WTC11 (cell line): ENCODE data around the gene CTNNA2. TPM values are rescaled to one million over a fixed set of nuclear protein-coding genes. Genes with fewer than 3 reads are reported as not detected.

Source experiments
- ATAC-seq: fragments of 200-7000 bp; cut with Tn5 transposase; 2 replicates; pipeline ENCODE4 v1.10.0; 2021; ENCODE audit warnings: mild to moderate bottlenecking, moderate library complexity
- CTCF ChIA-PET: fragments of 300-600 bp; sonication (Branson Sonifier 250); formaldehyde crosslinking; loops from one replicate; lab custom pipeline; 2021; ENCODE audit warnings: antibody characterized with exemption; lab: Charles Lee
- POLR2A ChIA-PET: fragments of 350-600 bp; sonication (Branson Sonifier 250); formaldehyde crosslinking; loops from one replicate; lab custom pipeline; 2021; ENCODE audit warnings: antibody characterized with exemption; lab: Charles Lee
- DNase-seq: peaks from one replicate; pipeline ENCODE4 v3.0.0; 2021; ENCODE audit warnings: low spot score
- H3K27ac Mint-ChIP-seq: 2 replicates; pipeline ENCODE4 v1.8.0; 2021; ENCODE audit warnings: mixed read lengths
- H3K27me3 Mint-ChIP-seq: 2 replicates; pipeline ENCODE4 v1.8.0; 2021; ENCODE audit warnings: low read depth, mild to moderate bottlenecking, moderate library complexity, mixed read lengths
- H3K36me3 Mint-ChIP-seq: 2 replicates; pipeline ENCODE4 v1.8.0; 2021; ENCODE audit warnings: mixed read lengths
- H3K4me1 Mint-ChIP-seq: 2 replicates; pipeline ENCODE4 v1.8.0; 2022; ENCODE audit warnings: mixed read lengths
- H3K4me3 Mint-ChIP-seq: 2 replicates; pipeline ENCODE4 v1.8.0; 2021; ENCODE audit warnings: mild to moderate bottlenecking, moderate library complexity, mixed read lengths
- H3K9me3 Mint-ChIP-seq: 2 replicates; pipeline ENCODE4 v1.8.0; 2021; ENCODE audit warnings: mixed read lengths
- CDX4 ChIP-seq: fragments of 250-450 bp; sonication (Bioruptor Pico); IDR thresholded peaks from 2 replicates; pipeline ENCODE4 v1.9.0; 2021; ENCODE audit warnings: moderate library complexity, mild to moderate bottlenecking, inconsistent platforms, borderline replicate concordance
- CTCF ChIP-seq: fragments of 200-600 bp; IDR thresholded peaks from 2 replicates; pipeline ENCODE4 v1.8.0; 2022; ENCODE audit warnings: antibody characterized with exemption
- EMX1 ChIP-seq: fragments of 250-450 bp; sonication (Bioruptor Pico); IDR thresholded peaks from 2 replicates; pipeline ENCODE4 v1.8.0; 2021; ENCODE audit warnings: mild to moderate bottlenecking
- FOXK1 ChIP-seq: sonication (generic); formaldehyde crosslinking; IDR thresholded peaks from 2 replicates; pipeline ENCODE4 v1.8.0; 2022; ENCODE audit warnings: mild to moderate bottlenecking, moderate library complexity, missing genetic modification reagents
- FOXP4 ChIP-seq: sonication (generic); formaldehyde crosslinking; IDR thresholded peaks from 2 replicates; pipeline ENCODE4 v1.8.0; 2022; ENCODE audit warnings: mild to moderate bottlenecking, missing genetic modification reagents
- IRF2 ChIP-seq: sonication (generic); formaldehyde crosslinking; IDR thresholded peaks from 2 replicates; pipeline ENCODE4 v1.8.0; 2022; ENCODE audit warnings: low read depth, missing genetic modification reagents, borderline replicate concordance
- MYBL2 ChIP-seq: sonication (generic); formaldehyde crosslinking; IDR thresholded peaks from 2 replicates; pipeline ENCODE4 v1.8.1; 2023; ENCODE audit warnings: mild to moderate bottlenecking, moderate library complexity, missing genetic modification reagents
- NFATC4 ChIP-seq: fragments of 250-450 bp; sonication (Bioruptor Pico); IDR thresholded peaks from 2 replicates; pipeline ENCODE4 v1.9.0; 2021; ENCODE audit warnings: mild to moderate bottlenecking
- NR2C2 ChIP-seq: sonication (generic); formaldehyde crosslinking; IDR thresholded peaks from 2 replicates; pipeline ENCODE4 v1.8.0; 2022; ENCODE audit warnings: mild to moderate bottlenecking, missing genetic modification reagents
- OVOL2 ChIP-seq: fragments of 250-450 bp; sonication (Bioruptor Pico); IDR thresholded peaks from 2 replicates; pipeline ENCODE4 v1.9.0; 2021; ENCODE audit warnings: mild to moderate bottlenecking, borderline replicate concordance
- PRDM15 ChIP-seq: sonication (generic); formaldehyde crosslinking; IDR thresholded peaks from 2 replicates; pipeline ENCODE4 v1.8.0; 2022; ENCODE audit warnings: missing genetic modification reagents
- PRRX2 ChIP-seq: fragments of 250-450 bp; sonication (Bioruptor Pico); IDR thresholded peaks from 2 replicates; pipeline ENCODE4 v1.8.0; 2021; ENCODE audit warnings: mild to moderate bottlenecking
- TCF7 ChIP-seq: sonication (generic); formaldehyde crosslinking; IDR thresholded peaks from 2 replicates; pipeline ENCODE4 v1.8.0; 2022; ENCODE audit warnings: mild to moderate bottlenecking, low read depth, missing genetic modification reagents, moderate library complexity
- TEAD1 ChIP-seq: sonication (generic); formaldehyde crosslinking; IDR thresholded peaks from 2 replicates; pipeline ENCODE4 v1.8.0; 2022; ENCODE audit warnings: mild to moderate bottlenecking, missing genetic modification reagents
- ZMAT4 ChIP-seq: fragments of 250-450 bp; sonication (Bioruptor Pico); IDR thresholded peaks from 2 replicates; pipeline ENCODE4 v1.9.0; 2021; ENCODE audit warnings: mild to moderate bottlenecking
- ZNF219 ChIP-seq: sonication (generic); formaldehyde crosslinking; IDR thresholded peaks from 2 replicates; pipeline ENCODE4 v1.8.0; 2023; ENCODE audit warnings: missing genetic modification reagents, mild to moderate bottlenecking, borderline replicate concordance
- ZNF232 ChIP-seq: sonication (generic); formaldehyde crosslinking; IDR thresholded peaks from 2 replicates; pipeline ENCODE4 v1.8.0; 2022; ENCODE audit warnings: mild to moderate bottlenecking, missing genetic modification reagents
- ZNF263 ChIP-seq: sonication (generic); formaldehyde crosslinking; IDR thresholded peaks from 2 replicates; pipeline ENCODE4 v1.8.1; 2022; ENCODE audit warnings: low read depth, mild to moderate bottlenecking, moderate library complexity, missing genetic modification reagents
- ZNF416 ChIP-seq: fragments of 250-450 bp; sonication (Bioruptor Pico); IDR thresholded peaks from 2 replicates; pipeline ENCODE4 v1.9.0; 2021; ENCODE audit warnings: mild to moderate bottlenecking, inconsistent platforms
- ZNF423 ChIP-seq: fragments of 250-450 bp; sonication (Bioruptor Pico); IDR thresholded peaks from 2 replicates; pipeline ENCODE4 v2.1.2; 2022; ENCODE audit warnings: mild to moderate bottlenecking, moderate library complexity
- total RNA-seq: library from RNA; stranded (reverse); gene quantifications from 3 replicates; pipeline ENCODE4 v1.2.3, GENCODE V29; 2021
- TF ChIP-seq, protein P1 (sequence below): sonication (generic); formaldehyde crosslinking; conservative IDR thresholded peaks from 2 replicates; pipeline ENCODE4 v1.8.1; 2022; ENCODE audit warnings: mild to moderate bottlenecking, missing genetic modification reagents
- TF ChIP-seq, protein P2 (sequence below): fragments of 250-450 bp; sonication (Bioruptor Pico); IDR thresholded peaks from 2 replicates; pipeline ENCODE4 v1.8.0; 2021; ENCODE audit warnings: mild to moderate bottlenecking

CTNNA2 gene
- total RNA-seq, 1 experiment from 2014 or later = 3.8 TPM

- peaks cover 2% of the 10 kb centered on the region; the same call in 1 of the 2 replicates for H3K27me3 Mint-ChIP-seq
- ChIA-PET POLR2A (no interaction called here), CTCF (no interaction called here)
These were observed 524.5 kb downstream of the CTNNA2 start for GRCh38 chr2:80037310-80037709.

DNA sequence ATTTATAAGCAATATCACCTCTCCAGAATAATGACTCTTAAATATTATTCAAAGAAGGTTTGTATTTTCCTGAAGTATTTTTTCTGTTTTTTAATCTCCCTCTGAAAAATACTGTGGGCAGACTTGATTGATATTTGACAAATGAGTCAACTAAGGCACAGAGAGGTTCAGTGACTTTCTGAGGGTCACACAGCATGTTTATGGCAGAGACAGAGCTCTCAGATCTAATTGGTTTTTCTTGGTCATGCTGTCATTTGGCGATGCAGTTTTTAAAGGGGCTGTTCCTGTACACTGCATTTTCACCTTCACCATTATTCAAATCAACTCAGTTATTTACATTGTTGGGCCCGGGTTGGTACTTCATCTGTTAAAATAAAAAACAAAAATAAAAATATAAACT is 527.4 kb downstream of the CTNNA2 start:
- Mint-ChIP-seq H3K9me3 (no peaks in the 10 kb centered on the region), H3K36me3 (no peaks in the 10 kb centered on the region), H3K4me3 (no peak overlapping the region), H3K27me3 (peaks cover 2% of the 10 kb centered on the region; the same call in 1 of the 2 replicates), H3K27ac (no peak overlapping the region), H3K4me1 (no peaks in the 10 kb centered on the region)
- ChIA-PET POLR2A (no interaction called here), CTCF (no interaction called here)
- no peak for TF ChIP-seq ZNF219 (CRISPR knock-in tag)
- TF ChIP-seq TEAD1 (CRISPR knock-in tag) = no peak
- DNase-seq = no peak
- no peak for ATAC-seq

More at GRCh38 chr2:80037310-80037709, 524.5 kb downstream of the CTNNA2 start:
- H3K4me3 Mint-ChIP-seq = no peak overlapping the region
- H3K9me3 Mint-ChIP-seq = no peaks in the 10 kb centered on the region
- ATAC-seq (no peak), DNase-seq (no peak)
- H3K36me3 Mint-ChIP-seq = no peaks in the 10 kb centered on the region
- no peaks in the 10 kb centered on the region for H3K4me1 Mint-ChIP-seq
- no peak overlapping the region for H3K27ac Mint-ChIP-seq
- TF ChIP-seq MYBL2 (CRISPR knock-in tag) (no peak), NFATC4 (CRISPR knock-in tag) (no peak), ZNF416 (CRISPR knock-in tag) (no peak), TCF7 (no peak), CTCF (no peak), FOXK1 (CRISPR knock-in tag) (no peak)
- TF ChIP-seq, protein P1, sequence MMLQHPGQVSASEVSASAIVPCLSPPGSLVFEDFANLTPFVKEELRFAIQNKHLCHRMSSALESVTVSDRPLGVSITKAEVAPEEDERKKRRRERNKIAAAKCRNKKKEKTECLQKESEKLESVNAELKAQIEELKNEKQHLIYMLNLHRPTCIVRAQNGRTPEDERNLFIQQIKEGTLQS (CRISPR knock-in tag) = no peak

DNA sequence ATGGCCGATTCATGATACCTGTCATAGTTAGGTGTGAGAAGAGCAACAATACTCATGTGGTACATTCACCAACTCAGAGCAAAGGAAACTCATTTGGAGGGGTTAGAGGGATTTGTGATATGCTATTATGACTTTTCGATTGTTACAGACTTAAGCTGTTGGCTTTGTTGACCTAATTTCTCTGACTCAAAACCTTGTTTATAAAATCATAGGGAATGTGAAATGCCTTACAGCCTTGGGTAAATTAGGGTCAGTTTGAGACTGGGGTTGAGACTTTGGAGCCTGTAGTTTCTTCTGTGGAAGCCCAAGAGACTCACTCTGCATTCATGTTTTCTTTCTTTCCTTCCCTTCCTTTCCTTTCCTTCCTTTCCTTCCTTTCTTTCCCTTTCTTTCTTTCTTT is 529.8 kb downstream of the CTNNA2 start:
- no peak overlapping the region for H3K4me3 Mint-ChIP-seq
- no peak overlapping the region for H3K27ac Mint-ChIP-seq
- POLR2A ChIA-PET = no interaction called here
- ATAC-seq (no peak), DNase-seq (no peak)
- CTCF ChIA-PET = no interaction called here
- no peaks in the 10 kb centered on the region for H3K36me3 Mint-ChIP-seq
- no peaks in the 10 kb centered on the region for H3K27me3 Mint-ChIP-seq
- H3K4me1 Mint-ChIP-seq = no peaks in the 10 kb centered on the region
- TF ChIP-seq CDX4 (CRISPR knock-in tag) (no peak), ZNF232 (CRISPR knock-in tag) (no peak), EMX1 (CRISPR knock-in tag) (no peak), NR2C2 (CRISPR knock-in tag) (no peak), OVOL2 (CRISPR knock-in tag) (no peak), ZNF263 (CRISPR knock-in tag) (no peak), PRRX2 (no peak), ZNF423 (CRISPR knock-in tag) (no peak)
- TF ChIP-seq, protein P2, sequence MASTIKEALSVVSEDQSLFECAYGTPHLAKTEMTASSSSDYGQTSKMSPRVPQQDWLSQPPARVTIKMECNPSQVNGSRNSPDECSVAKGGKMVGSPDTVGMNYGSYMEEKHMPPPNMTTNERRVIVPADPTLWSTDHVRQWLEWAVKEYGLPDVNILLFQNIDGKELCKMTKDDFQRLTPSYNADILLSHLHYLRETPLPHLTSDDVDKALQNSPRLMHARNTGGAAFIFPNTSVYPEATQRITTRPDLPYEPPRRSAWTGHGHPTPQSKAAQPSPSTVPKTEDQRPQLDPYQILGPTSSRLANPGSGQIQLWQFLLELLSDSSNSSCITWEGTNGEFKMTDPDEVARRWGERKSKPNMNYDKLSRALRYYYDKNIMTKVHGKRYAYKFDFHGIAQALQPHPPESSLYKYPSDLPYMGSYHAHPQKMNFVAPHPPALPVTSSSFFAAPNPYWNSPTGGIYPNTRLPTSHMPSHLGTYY = no peak
- no peaks in the 10 kb centered on the region for H3K9me3 Mint-ChIP-seq

GRCh38 chr2:80048296-80048695 is 535.4 kb downstream of the CTNNA2 start:
- no peak for ATAC-seq
- POLR2A ChIA-PET = no interaction called here
- no peak for TF ChIP-seq PRDM15 (CRISPR knock-in tag)
- no peak for TF ChIP-seq IRF2 (CRISPR knock-in tag)
- no peak for TF ChIP-seq ZMAT4 (CRISPR knock-in tag)
- no peak for TF ChIP-seq FOXP4 (CRISPR knock-in tag)

More at GRCh38 chr2:80048296-80048695, 535.4 kb downstream of the CTNNA2 start:
- peaks cover 13% of the 10 kb centered on the region for H3K4me1 Mint-ChIP-seq
- no peak overlapping the region for H3K27ac Mint-ChIP-seq
- H3K27me3 Mint-ChIP-seq = peaks cover 38% of the 10 kb centered on the region
- H3K4me3 Mint-ChIP-seq = no peak overlapping the region
- no peak for DNase-seq
- no peaks in the 10 kb centered on the region for H3K36me3 Mint-ChIP-seq
- CTCF ChIA-PET = no interaction called here
- H3K9me3 Mint-ChIP-seq = no peaks in the 10 kb centered on the region
